NCI-H128 (cell line): ENCODE measurements around the gene IFITM5.
"Not testable (repeated sequence)": the region's sequence is repeated elsewhere in the genome, so short reads cannot be mapped to it uniquely, and the experiment has no call there.

Source experiments
- DNase-seq: peaks from one replicate; lab custom pipeline; 2025; ENCODE audit not compliant: unreplicated experiment; lab: John Stamatoyannopoulos, UW

Gene IFITM5

GRCh38 chr11:296171-297050 is 2.9 kb downstream of the IFITM5 start:
- DNase-seq, result no peak

DNA sequence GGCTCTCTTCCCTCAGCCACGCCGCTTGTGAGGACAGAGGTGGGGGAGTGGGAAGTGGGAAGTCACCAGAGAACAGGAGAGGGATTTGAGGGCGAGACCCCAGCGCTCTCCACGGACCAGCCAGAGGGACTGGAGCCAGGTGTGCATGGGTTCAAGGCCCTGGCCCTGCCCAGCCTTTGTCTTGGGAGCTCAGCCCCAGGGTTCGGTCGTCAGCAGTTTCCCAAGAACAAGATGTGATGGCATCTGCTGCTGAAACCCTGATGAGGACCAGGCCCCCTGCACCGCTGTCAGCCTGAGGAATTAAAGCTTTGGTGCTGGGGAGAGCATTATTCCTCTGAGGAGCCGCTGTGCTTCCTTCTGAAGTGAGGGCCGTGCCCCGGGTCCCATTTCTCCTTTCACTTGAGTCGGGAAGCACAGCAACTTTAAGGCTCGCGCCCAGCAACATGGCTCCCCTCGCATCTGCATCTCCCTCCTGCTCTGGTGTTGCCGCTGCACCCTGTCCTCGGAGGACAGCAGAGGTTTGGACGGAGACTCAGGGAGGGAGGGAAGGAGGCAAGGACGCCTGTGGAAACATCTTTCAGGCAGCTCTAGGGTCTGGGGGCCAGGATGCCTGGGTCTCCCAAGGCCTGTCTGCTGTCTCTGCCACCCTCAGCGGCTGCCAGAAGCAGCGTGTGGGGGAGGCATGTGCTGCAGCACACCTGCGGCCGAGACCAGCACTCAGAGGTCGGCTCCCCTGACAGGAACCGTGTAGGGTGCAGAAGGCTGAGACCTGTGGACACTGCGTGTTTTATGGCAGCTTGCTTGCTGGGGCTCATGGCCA is 3.8 kb downstream of the IFITM5 start:
- DNase-seq, result no peak

DNA sequence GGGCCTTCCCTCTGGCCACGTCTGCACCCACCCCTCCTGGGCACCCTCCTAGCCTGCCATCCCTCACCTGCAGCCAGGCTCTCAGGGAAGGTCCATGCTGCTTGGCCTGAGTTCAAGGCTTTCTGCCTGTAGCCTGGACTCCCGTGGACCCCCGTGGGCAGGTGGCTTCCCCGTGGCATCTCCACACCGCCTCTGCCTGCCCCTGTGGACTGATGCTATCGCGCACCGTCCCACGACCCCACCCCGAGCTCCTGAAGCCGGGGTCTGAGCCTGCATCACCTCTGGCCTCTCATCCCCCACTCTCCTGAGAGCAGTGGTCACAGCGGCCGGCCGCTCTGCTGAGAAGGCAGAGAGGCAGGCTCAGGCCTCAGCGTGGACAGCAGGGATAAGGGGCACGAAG is 4.5 kb downstream of the IFITM5 start:
- no peak for DNase-seq

DNA sequence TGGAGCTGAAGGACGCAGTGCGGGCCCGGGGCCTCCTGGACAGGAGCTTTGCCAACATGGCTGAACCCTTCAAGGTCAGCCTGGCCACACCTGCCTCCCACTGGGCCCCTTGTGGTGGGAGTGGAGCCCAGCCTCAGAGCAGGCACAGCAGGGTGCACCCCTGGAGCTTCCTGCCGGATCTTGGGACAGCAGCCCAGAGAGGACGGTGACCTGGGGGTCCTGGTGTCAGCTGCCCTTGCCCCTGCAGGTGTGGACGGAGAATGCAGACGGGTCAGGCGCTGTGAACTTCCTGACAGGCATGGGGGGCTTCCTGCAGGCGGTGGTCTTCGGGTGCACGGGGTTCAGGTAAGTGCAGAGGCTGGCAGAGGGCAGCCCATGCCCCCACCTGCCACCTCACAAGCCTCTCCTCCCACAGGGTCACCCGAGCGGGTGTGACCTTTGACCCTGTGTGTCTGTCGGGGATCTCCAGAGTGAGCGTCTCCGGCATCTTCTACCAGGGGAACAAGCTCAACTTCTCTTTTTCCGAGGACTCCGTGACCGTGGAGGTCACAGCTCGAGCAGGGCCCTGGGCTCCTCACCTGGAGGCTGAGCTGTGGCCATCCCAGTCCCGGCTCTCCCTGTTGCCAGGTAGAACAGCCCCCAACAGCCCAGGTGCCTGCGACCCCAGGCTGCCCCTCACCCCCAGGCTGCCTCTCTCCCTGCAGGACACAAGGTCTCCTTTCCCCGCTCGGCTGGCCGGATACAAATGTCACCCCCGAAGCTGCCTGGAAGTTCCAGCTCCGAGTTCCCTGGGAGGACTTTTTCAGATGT is 5.3 kb downstream of the IFITM5 start:
- no peak for DNase-seq

DNA sequence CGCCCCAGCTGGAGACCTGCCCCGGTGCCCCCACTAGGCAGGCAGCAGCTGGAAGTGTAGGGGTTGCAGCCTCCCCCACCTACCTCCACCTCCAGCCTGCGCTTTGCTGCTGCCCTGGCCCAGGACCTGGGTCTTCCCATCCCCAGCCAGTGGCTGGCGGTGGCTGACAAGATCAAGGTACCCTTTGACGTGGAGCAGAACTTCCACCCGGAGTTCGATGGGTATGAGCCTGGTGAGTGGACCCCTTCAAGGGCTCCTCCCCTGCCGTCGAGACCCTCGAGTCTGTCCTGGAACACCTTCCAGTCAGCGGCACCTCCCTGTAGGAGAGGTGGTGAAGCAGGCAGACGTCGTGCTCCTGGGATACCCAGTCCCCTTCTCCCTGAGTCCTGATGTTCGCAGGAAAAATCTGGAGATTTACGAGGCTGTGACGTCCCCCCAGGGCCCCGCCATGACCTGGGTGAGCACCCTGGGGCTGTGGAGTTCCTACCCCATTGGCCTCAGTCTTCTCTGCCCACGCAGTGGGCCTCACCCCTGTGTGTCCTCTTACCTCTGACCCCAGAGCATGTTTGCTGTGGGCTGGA is 6.0 kb downstream of the IFITM5 start:
- DNase-seq, result no peak

GRCh38 chr11:292211-293121 is 6.9 kb downstream of the IFITM5 start:
- DNase-seq, result no peak

DNA sequence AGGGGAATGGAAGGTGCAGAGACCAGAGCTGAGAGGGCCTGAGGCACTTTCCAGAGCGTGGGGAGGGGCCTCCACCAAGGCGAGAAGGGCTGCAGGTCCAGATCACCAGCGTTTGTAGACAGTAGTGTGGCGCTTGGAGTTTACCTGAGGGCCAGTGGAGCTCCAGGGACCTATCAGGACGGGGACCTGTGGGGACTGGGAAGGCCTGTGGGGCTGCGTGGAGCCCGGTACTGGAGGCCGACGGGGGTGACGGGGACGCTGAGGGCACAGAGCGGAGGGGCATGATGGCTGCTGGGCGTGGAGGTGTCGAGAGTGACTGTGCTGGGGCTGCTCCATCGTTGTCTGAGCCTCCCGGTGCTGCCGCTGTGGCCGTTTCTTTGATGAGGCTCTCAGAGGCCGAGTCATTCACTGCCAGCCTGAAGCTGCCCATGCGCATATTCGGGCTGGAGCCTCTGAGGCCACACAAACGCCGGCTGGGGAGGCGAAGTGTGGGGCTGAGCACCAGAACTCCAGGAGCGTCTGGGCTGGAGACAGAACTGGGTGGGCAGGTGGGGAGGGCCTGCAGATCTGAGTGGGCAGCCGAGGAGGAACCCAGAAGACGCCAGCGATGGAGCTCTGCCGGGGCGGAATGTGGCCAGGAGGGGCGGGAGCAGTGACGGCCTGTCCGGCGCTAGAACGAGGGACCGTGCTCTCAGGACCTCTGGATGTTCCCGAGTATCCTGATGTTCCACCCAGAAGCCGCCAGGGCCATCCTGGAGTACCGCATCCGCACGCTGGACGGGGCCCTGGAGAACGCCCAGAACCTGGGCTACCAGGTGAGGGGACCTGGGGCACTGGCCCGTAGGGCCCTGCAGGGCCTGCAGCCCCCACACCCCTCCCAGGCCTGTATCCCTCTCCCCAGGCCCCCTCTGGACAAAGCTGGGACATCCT is 7.8 kb downstream of the IFITM5 start:
- no peak for DNase-seq

DNA sequence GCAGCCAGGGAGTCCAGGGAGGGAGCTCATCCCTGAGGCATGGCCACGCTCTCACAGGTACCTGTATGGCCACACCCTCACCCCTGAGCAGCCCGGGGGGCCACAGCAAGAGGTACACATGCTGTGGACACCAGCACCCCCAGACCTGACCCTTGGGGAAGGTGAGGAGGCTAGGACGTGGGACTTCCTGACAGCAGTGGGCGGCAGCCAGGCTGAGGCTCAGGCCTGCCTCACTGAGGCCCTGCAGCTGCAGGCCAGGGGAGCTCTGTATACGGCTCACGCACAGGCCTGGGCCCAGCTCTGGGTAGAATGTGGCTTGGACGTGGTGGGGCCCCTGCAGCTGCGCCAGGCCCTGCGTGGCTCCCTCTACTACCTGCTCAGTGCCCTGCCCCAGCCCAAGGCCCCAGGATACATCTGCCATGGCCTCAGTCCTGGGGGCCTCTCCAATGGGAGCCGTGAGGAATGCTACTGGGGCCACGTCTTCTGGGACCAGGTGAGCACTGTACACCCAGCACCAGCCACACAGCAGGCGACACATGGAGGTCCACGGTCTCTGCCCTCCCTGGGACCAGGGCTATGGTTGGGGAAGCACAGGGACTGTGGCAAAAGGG is 8.6 kb downstream of the IFITM5 start:
- no peak for DNase-seq

DNA sequence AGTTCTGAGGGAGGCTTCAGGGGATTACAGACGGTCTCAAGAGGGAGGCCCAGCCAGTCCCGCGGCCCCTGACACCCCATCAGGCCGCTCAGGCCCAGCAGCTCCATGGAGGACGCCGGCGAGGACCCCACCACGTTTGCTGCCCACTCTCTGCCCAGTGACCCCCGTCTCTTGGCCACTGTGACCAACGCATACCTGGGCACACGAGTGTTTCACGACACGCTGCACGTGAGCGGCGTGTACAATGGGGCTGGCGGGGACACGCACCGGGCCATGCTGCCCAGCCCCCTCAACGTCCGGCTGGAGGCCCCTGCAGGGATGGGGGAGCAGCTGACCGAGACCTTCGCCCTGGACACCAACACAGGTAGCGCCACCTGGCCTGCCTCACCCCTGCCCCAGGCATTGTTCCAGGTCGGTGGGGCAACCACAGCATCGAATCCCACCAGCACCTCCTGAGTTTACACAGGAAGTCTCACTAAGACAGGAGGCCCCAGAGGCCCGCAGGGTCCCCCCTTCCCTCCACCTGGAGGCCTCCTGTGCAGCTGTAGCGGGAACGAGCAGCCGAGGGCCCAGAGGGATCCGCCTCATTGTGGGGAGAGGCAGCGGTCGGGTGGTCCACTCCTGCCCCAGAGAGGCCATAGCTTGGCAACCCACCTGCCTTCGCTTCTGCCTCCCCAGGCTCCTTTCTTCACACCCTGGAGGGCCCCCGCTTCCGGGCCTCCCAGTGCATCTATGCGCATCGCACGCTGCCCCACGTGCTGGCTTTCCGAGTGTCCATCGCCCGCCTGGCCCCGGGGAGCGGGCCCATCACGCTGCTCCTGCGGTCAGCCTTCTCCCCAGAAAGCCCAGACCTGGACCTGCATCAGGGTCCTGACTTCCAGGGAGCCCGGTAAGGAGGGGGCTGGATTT is 9.4 kb downstream of the IFITM5 start:
- DNase-seq, result no peak

GRCh38 chr11:289398-289711 is 10.0 kb downstream of the IFITM5 start:
- DNase-seq, result no peak

DNA sequence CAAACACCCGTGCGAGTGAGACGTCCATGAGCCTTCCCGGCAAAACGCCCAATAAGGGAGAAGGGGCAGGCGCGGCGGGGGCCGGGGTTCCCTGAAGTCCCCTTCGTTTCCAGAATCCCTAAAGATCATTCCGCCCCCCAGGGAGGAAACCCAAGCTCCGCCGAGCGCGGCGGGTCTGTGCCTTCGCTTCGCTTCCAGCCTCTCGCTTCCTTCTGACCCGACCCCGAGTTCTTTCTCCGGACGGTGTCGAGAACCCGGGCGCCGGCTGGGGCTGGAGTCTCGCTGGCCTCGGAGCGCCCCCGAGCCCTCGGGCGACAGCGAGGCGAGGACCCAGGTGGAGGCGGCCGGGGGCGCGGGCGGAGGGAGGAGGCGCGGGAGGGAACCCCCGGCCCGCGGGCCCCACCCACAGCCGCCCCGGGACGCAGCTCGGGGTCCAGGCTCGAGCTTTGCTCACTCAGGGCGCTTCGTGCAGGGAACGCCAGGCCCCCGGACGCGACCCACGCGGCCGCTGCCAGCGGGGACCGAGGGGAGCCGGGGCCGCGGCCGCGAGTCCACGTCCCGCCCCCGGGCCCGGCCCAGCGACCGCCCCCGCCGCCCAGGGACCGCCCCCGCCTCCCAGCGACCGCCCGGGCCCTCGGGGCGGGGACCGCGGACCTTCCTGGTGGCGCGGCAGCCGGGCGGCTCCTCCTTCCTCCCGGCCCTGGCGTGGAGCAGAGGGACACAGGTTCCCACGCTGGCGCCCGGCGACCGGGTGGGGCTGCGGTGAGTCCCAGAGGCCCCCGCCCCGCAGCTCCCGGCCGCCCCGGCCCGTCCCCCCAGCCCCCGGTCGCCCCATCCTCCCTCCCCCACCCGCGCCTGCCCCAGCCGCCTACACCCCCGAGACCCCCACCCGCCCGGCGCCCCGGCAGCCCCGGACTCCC is 10.6 kb downstream of the IFITM5 start, which contains the start of gene PGGHG:
Gene PGGHG (plus strand): TSS at position 649 of the 920 bp plus-strand sequence. CDS start 691 bp downstream, outside the sequence.
- no peak for DNase-seq

GRCh38 chr11:287821-288477 is 11.4 kb downstream of the IFITM5 start:
- DNase-seq, result no peak

DNA sequence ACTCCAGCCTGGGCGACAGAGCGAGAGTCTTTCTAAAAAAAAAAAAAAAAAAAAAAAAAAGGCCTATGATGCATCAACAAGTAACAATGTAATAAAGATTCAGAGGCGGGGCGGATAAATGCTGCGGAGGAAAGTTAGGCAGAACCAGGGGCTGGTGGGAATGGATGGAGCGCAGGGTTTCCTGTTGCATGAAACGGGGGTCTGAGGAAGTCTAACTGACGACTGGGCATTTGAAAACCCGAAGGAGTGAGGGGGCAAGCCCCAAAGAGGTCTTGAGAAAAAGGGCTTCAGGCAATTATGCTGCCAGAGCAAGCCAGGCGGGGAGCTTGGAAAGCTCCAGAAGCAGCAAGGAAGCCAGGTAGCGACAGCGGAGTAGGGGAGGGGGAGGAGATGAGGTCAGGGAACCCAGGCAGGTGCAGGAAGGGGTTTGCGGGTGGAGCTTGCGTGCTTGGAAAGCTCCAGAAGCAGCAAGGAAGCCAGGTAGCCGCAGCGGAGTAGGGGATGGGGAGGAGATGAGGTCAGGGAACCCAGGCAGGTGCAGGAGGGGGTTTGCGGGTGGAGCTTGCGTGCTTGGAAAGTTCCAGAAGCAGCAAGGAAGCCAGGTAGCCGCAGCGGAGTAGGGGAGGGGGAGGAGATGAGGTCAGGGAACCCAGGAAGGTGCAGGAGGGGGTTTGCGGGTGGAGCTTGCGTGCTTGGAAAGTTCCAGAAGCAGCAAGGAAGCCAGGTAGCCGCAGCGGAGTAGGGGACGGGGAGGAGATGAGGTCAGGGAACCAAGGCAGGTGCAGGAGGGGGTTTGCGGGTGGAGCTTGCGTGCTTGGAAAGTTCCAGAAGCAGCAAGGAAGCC is 12.1 kb downstream of the IFITM5 start:
- not testable (repeated sequence) for DNase-seq

- no peak for DNase-seq
These were observed 13.5 kb downstream of the IFITM5 start for GRCh38 chr11:285894-286220.
